Erythroblast (primary cell): ENCODE results near the gene ARRB1.

Source experiments
- GATA1 ChIP-seq: IDR thresholded peaks from 2 replicates; pipeline ENCODE4 v1.6.1; 2011; ENCODE audit warnings: low read depth, mild to moderate bottlenecking, control low read depth, low read length, moderate library complexity
- POLR2A ChIP-seq: IDR thresholded peaks from 2 replicates; pipeline ENCODE4 v1.6.1; 2011; ENCODE audit warnings: mild to moderate bottlenecking, low read length

DNA sequence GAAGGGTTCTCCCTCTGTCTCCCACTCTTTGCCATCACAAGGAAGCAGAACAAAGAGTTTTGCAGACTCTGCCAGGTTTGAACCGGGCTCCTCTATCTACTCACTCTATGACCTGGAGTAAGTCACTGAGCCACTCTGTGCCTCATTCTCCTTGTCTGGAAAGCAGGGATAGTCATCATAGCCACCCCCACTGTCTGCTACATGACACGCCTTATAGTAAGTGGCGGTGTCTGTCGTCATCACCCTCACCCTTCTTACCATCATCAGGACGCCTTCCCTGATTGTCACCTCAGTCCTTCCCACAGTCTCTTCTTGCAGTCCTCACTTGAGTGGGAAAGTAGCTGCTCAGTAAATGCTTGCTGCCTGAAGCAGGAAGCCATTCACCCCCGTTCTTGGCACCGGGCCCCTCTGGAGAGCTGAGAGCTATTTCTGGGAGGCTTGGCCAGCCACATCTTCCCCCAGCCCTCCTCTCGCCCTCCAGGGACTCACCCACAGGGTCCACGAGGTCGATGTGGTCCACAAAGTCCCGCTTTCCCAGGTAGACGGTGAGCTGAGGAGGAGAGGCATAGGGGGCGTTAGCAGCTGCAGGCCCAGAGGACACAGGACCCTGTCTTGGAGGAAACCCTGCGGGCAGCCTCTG is 64.5 kb downstream of the ARRB1 start:
- no peak for TF ChIP-seq POLR2A
- TF ChIP-seq GATA1 = no peak
